Adrenal gland (tissue), 12 donors: ENCODE data around the gene UROS. TPM values are rescaled to one million over a fixed set of nuclear protein-coding genes. Genes with fewer than 3 reads are reported as not detected.

Source experiments
- DNase-seq, 7 donors: peaks; one replicate each; pipeline ENCODE4 v3.0.0-alpha.2; 2019 to 2020
- H3K27ac ChIP-seq, 5 donors: fragments of 200-600 bp; sonication (generic) in 4 of 5; 1 replicate in 3 of 5; 2 replicates in 2 of 5; pipeline versions ENCODE4 v1.5.1 to v1.8.0; 2016 to 2020; ENCODE audit warnings: mild to moderate bottlenecking in 1 of 5
- H3K27me3 ChIP-seq: fragments of 200-600 bp; 2 replicates; pipeline ENCODE4 v1.8.0; 2021
- H3K36me3 ChIP-seq, 2 donors: fragments of 200-600 bp; replicated peaks in 1 of 2; 1 replicate in 1 of 2; 2 replicates in 1 of 2; pipeline versions ENCODE4 v1.5.1 to v1.8.0; 2018 to 2022
- H3K4me1 ChIP-seq, 2 donors: fragments of 200-600 bp; replicated peaks in 1 of 2; 1 replicate in 1 of 2; 2 replicates in 1 of 2; pipeline versions ENCODE4 v1.5.1 to v1.8.0; 2018 to 2021
- H3K4me3 ChIP-seq, 4 donors: fragments of 200-600 bp; sonication (generic) in 3 of 4; one replicate each; pipeline ENCODE4 v1.5.1; 2016 to 2018
- H3K9me3 ChIP-seq, 3 donors: fragments of 200-600 bp; sonication (generic) in 1 of 3; replicated peaks in 1 of 3; 1 replicate in 2 of 3; 2 replicates in 1 of 3; pipeline versions ENCODE4 v1.5.1 to v1.8.0; 2016 to 2021
- POLR2A ChIP-seq, 2 donors: fragments of 450-650 bp; IDR thresholded peaks; one replicate each; pipeline ENCODE4 v1.6.1; 2017; ENCODE audit warnings: antibody characterized with exemption in 2 of 2, mild to moderate bottlenecking in 2 of 2, moderate library complexity in 1 of 2
- WGBS, 4 donors: extraction: QIAGEN DNeasy Blood & Tissue Kit in 2 of 4; methylation state at CpG; one replicate each; pipeline versions ENCODE4 v1.1.5 to v1.1.7; 2013 to 2017; 5-methylcytosine and 5-hydroxymethylcytosine counted together
- intact Hi-C, 2 donors: fragments of 100-400 bp; cut with DNase I; formaldehyde crosslinking; loops; one replicate each; pipeline versions ENCODE4 v1.14.1 to v1.15.0; 2022 to 2023
- polyA plus RNA-seq, 3 donors: library from polyadenylated mRNA; stranded (reverse); fragments of 200-250 nt in 2 of 3; fragments of 350-450 nt in 1 of 3; fragmentation: Illumina TruSeq in 1 of 3; extraction: RNeasy Lipid Tissue Mini Kit (QIAGEN cat#74804) in 1 of 3; gene quantifications; one replicate each; pipeline ENCODE4 v1.2.3, GENCODE V29; 2013 to 2014
- total RNA-seq, 9 donors: library from RNA; depleted of rRNA in 4 of 9; stranded (reverse); fragments of >200 nt in 4 of 9; fragments of 120-200 nt in 1 of 9; fragmentation: NEBNext Ultra II Directional in 1 of 9; extraction: Animal tissue kit (Norgen Biotek cat#: 25700) in 1 of 9; gene quantifications; one replicate each; pipeline versions ENCODE4 v1.1.0 to v1.2.4, GENCODE V29; 2013 to 2023
- TF ChIP-seq, protein P1 (sequence below), 6 experiments: fragments of 450-650 bp in 4 of 6; fragments of 200-600 bp in 2 of 6; sonication (generic) in 1 of 6; IDR thresholded peaks; 1 replicate in 5 of 6; 2 replicates in 1 of 6; pipeline versions ENCODE4 v1.5.1 to v1.8.0; 2016 to 2021; ENCODE audit warnings: antibody characterized with exemption in 6 of 6, mild to moderate bottlenecking in 2 of 6, moderate library complexity in 1 of 6
- donor health status: healthy with polysubstance abuse.
- donor health status: Bipolar disorder and iron deficiency.
- donor health status: DM: yes; HTN: yes; CAD: no.
- donor health status: DM: no; HTN: no; CAD: no.
- donor health status: DM: no; HTN: no; CAD: no.
- donor health status: DM: yes; HTN: yes; CAD: no.

UROS gene
- total and polyA plus RNA-seq, 12 donors = 41.1 to 122 (median 60.7) TPM

DNA sequence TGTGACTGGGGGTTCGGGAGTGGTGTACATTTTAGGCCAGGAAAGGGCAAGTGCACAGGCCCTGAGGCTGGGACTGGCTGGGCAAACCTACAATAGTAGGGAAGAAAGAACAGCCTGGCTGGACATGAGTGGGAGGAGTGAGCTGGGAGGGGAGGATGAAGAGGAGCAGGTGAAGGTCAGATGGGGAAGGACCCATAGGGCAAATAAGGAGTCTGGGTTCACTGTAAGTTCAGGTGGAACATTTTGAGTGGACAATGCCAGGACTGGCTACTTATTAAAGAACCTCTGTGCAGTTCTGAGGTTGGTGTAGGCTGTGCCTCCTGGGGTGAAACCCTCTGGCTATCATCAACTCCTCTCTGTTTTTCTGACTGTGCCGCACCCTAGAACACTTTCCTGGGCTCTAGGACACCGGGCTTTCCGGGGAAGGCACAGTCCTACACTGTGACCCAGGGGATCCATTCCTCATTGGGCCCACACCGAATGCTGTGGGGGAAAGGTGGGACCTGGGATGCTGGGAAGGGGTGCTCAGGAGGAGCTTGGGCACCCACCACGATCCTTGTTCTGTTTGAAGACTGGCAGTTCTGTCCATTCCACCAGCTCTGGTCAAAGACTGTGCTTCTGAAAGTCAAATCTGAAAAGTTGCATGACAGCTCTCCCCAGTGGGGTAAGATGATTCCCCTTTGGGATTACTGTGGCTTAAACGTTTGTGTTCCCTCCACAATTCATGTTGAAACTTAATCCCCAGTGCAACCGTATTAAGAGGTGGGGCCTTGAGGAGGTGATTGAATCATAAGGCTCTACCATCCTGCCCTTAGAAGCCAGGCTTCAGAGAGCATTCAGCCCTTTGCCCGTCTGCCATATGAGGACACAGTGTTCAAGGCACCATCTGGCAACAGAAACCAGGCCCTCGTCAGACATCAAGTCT is 43.4 kb downstream of the UROS start:
- no peaks in the 10 kb centered on the region for H3K4me1 ChIP-seq
- no peaks in the 10 kb centered on the region for H3K27me3 ChIP-seq
- H3K27ac ChIP-seq = no peak overlapping the region
- intact Hi-C loops = no loop called here
- no peak overlapping the region for H3K4me3 ChIP-seq
- TF ChIP-seq POLR2A (IDR thresholded peaks at IDR 0.05) = no peak
- TF ChIP-seq, protein P1, sequence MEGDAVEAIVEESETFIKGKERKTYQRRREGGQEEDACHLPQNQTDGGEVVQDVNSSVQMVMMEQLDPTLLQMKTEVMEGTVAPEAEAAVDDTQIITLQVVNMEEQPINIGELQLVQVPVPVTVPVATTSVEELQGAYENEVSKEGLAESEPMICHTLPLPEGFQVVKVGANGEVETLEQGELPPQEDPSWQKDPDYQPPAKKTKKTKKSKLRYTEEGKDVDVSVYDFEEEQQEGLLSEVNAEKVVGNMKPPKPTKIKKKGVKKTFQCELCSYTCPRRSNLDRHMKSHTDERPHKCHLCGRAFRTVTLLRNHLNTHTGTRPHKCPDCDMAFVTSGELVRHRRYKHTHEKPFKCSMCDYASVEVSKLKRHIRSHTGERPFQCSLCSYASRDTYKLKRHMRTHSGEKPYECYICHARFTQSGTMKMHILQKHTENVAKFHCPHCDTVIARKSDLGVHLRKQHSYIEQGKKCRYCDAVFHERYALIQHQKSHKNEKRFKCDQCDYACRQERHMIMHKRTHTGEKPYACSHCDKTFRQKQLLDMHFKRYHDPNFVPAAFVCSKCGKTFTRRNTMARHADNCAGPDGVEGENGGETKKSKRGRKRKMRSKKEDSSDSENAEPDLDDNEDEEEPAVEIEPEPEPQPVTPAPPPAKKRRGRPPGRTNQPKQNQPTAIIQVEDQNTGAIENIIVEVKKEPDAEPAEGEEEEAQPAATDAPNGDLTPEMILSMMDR (IDR thresholded peaks at IDR 0.05) = no peak
- DNase-seq = no peak
- no peaks in the 10 kb centered on the region for H3K9me3 ChIP-seq
- no peaks in the 10 kb centered on the region for H3K36me3 ChIP-seq
- 78 to 88% (median 83%) methylated on average over 10 of the region's 10 CpGs for WGBS, 4 donors

DNA sequence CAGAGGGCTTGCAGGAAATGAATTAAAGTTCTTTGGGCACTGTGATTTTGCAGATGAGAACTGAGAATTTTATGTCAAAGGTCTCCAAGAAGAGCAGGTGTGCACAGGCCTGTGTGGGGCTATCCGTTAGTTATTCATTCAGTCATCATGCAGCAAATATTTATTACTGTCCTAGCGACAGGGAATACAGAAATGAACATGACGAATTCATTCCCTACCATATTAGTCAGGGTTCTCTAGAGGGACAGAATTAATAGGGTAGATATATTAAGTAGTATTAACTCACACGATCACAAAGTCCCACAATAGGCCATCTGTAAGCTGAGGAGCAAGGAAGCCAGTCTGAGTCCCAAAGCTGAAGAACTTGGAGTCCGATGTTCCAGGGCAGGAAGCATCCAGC is 44.5 kb downstream of the UROS start:
- intact Hi-C loops = no loop called here
- no peaks in the 10 kb centered on the region for H3K27me3 ChIP-seq

DNA sequence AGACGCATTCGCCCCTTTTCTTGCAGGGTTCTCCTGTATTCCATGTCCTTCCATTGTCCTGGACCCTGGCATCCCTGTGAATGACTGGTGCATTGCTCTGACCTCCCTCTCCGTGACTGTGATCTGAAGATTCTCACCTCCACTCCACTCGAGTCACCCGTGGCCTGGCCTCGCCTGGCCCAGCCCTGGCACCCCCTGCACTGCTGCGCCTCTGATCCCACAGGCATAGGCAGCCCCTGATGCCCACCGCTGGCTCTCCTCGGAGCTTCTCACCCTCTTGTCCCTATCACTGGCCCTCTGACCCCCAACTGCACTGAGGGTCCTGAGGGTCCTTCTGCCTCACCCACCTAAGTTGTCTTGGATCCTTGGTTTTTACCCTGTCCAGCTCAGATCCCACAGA is 45.3 kb downstream of the UROS start:
- intact Hi-C loops = no loop called here
- Histone ChIP-seq H3K4me3 (no peak overlapping the region), H3K27ac (no peak overlapping the region), H3K27me3 (no peaks in the 10 kb centered on the region), H3K4me1 (no peaks in the 10 kb centered on the region), H3K9me3 (no peaks in the 10 kb centered on the region), H3K36me3 (no peaks in the 10 kb centered on the region)
- TF ChIP-seq, protein P1 (IDR thresholded peaks at IDR 0.05) = no peak
- no peak for TF ChIP-seq POLR2A (IDR thresholded peaks at IDR 0.05)
- whole genome bisulfite sequencing, 4 donors = 78 to 96% (median 87%) methylated on average over 9 of the region's 9 CpGs
- no peak for DNase-seq

More for the DNA sequence above, 44.5 kb downstream of the UROS start:
- Histone ChIP-seq H3K27ac (no peak overlapping the region), H3K4me1 (no peaks in the 10 kb centered on the region), H3K4me3 (no peak overlapping the region), H3K36me3 (no peaks in the 10 kb centered on the region), H3K9me3 (no peaks in the 10 kb centered on the region)
- DNase-seq = no peak
- TF ChIP-seq, protein P1 (IDR thresholded peaks at IDR 0.05) = no peak
- no peak for TF ChIP-seq POLR2A (IDR thresholded peaks at IDR 0.05)
- 52 to 76% (median 72%) methylated on average over 5 of the region's 5 CpGs for WGBS, 4 donors

DNA sequence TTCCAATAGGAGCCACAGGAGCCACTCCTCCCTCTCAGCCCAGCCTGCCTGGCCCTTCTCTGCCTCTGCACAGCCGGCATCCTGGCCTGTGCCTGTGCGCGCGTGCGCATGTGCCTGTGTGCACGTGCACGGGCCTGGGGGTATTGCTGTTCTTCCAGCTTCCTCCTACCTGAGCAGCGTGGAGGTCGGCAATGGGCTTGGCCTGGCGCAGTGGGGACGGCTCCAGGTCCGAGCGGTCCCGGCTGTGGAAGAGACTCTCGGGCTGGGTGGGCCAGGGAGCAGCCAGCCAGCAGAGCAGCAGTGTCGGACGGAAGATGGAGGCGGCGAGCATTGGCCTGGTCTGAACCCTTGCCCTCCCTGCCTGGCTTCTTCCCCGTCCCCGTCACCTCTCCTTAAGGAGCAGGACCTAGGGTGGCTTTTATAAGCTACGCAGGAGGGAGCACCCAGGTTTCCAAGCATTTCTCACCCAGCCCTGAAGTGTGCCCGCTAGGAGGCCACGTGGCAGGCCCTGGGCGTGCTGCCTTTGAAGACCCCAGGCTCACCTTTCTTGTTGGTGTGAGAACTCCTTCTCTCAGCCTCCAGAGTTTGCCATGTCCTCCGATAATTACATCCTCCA is 47.5 kb downstream of the UROS start, which contains the start of gene MMP21:
Gene MMP21, minus strand, starts transcription at position 331 of the 616 bp plus-strand sequence. Its CDS starts 0 bp downstream, at position 331.
- TF ChIP-seq POLR2A (IDR thresholded peaks at IDR 0.05) = no peak
- TF ChIP-seq, protein P1 (IDR thresholded peaks at IDR 0.05) = no peak
- no peaks in the 10 kb centered on the region for H3K27me3 ChIP-seq

More for the DNA sequence above, 47.5 kb downstream of the UROS start, which contains the start of gene MMP21:
- no peak for DNase-seq
- no peaks in the 10 kb centered on the region for H3K9me3 ChIP-seq
- no peak within 1 kb of the TSS for H3K27ac ChIP-seq
- H3K4me1 ChIP-seq = no peaks in the 10 kb centered on the region
- no peaks in the 10 kb centered on the region for H3K36me3 ChIP-seq
- intact Hi-C loops = no loop called here
- H3K4me3 ChIP-seq = no peak within 1 kb of the TSS
- 92 to 95% (median 94%) methylated on average over 14 to 26 of the region's 26 CpGs for WGBS, 4 donors
